ENCODE data around the gene BTBD18. TPM values are rescaled to one million over a fixed set of nuclear protein-coding genes. Genes with fewer than 3 reads are reported as not detected.

BTBD18 gene
- total and polyA plus RNA-seq, 2 donors from 2014 or later = not detected

GRCh38 chr11:57792060-57792541, 40.5 kb upstream of the BTBD18 start:
- FAIRE-seq = no peak
- peak overlapping the region; percentile 59 to 76 for H3K27ac ChIP-seq (ENCODE audit: low read depth in 2 of 2, low read length in 2 of 2)
- peaks cover 0 to 52% (median 41%) of the 10 kb centered on the region in 3 donors for H3K4me1 ChIP-seq (ENCODE audit: control insufficient read depth in 2 of 3, insufficient read depth in 2 of 3, low read depth in 1 of 3, low read length in 3 of 3)

GRCh38 chr11:57791321-57792059, 39.9 kb upstream of the BTBD18 start:
- intact Hi-C loops (cut with DNase I) = no loop called here
- H3K27ac ChIP-seq (ENCODE audit: low read depth in 2 of 2, low read length in 2 of 2) = peak overlapping the region; percentile 59 to 76
- FAIRE-seq = no peak
- TF ChIP-seq CTCF (IDR thresholded peaks at IDR 0.05; ENCODE audit: borderline replicate concordance, extremely low read depth, insufficient read depth) = no peak
- peaks cover 8 to 26% (median 19%) of the 10 kb centered on the region in 3 donors for H3K36me3 ChIP-seq (ENCODE audit: control insufficient read depth in 2 of 3, insufficient read depth in 3 of 3, low read length in 3 of 3)
- H3K9me3 ChIP-seq (ENCODE audit: control insufficient read depth in 2 of 3, insufficient read depth in 1 of 3, low read length in 3 of 3) = no peaks in the 10 kb centered on the region
- H3K4me1 ChIP-seq (ENCODE audit: control insufficient read depth in 2 of 3, insufficient read depth in 2 of 3, low read depth in 1 of 3, low read length in 3 of 3) = peaks cover 0 to 58% (median 47%) of the 10 kb centered on the region in 3 donors
- DNase-seq = peak in 1 of 5 donors; percentile 75
- no peaks in the 10 kb centered on the region for H3K27me3 ChIP-seq (ENCODE audit: control insufficient read depth, insufficient read depth, low read length)
- peak overlapping the region in 1 of 3 donors; percentile 44 for H3K4me3 ChIP-seq (ENCODE audit: low read length in 3 of 3)
- no peak overlapping the region for H3K9ac ChIP-seq (ENCODE audit: low read length in 3 of 3)

More at GRCh38 chr11:57792060-57792541, 40.5 kb upstream of the BTBD18 start:
- Histone ChIP-seq H3K27me3 (ENCODE audit: control insufficient read depth, insufficient read depth, low read length) (no peaks in the 10 kb centered on the region), H3K4me3 (ENCODE audit: low read length in 3 of 3) (peak overlapping the region in 1 of 3 donors; percentile 44), H3K9ac (ENCODE audit: low read length in 3 of 3) (no peak overlapping the region), H3K9me3 (ENCODE audit: control insufficient read depth in 2 of 3, insufficient read depth in 1 of 3, low read length in 3 of 3) (no peaks in the 10 kb centered on the region), H3K36me3 (ENCODE audit: control insufficient read depth in 2 of 3, insufficient read depth in 3 of 3, low read length in 3 of 3) (peaks cover 11 to 31% (median 23%) of the 10 kb centered on the region in 3 donors)
- no peak for TF ChIP-seq CTCF (IDR thresholded peaks at IDR 0.05; ENCODE audit: borderline replicate concordance, extremely low read depth, insufficient read depth)
- intact Hi-C loops (cut with DNase I) = no loop called here
- DNase-seq = peak in 2 of 5 donors; percentile 28 to 89

- no peaks in the 10 kb centered on the region for H3K9me3 ChIP-seq (ENCODE audit: control insufficient read depth in 2 of 3, insufficient read depth in 1 of 3, low read length in 3 of 3)
- no peak overlapping the region for H3K9ac ChIP-seq (ENCODE audit: low read length in 3 of 3)
- H3K27ac ChIP-seq (ENCODE audit: low read depth in 2 of 2, low read length in 2 of 2) = peak overlapping the region in 1 of 2 donors; percentile 45
- FAIRE-seq (no peak), DNase-seq (no peak)
- no peak for TF ChIP-seq CTCF (IDR thresholded peaks at IDR 0.05; ENCODE audit: borderline replicate concordance, extremely low read depth, insufficient read depth)
- H3K4me1 ChIP-seq (ENCODE audit: control insufficient read depth in 2 of 3, insufficient read depth in 2 of 3, low read depth in 1 of 3, low read length in 3 of 3) = peaks cover 0 to 52% (median 44%) of the 10 kb centered on the region in 3 donors
- intact Hi-C loops (cut with DNase I) = no loop called here
- no peak overlapping the region for H3K4me3 ChIP-seq (ENCODE audit: low read length in 3 of 3)
- H3K27me3 ChIP-seq (ENCODE audit: control insufficient read depth, insufficient read depth, low read length) = no peaks in the 10 kb centered on the region
- H3K36me3 ChIP-seq (ENCODE audit: control insufficient read depth in 2 of 3, insufficient read depth in 3 of 3, low read length in 3 of 3) = peaks cover 0 to 11% (median 7%) of the 10 kb centered on the region in 3 donors
Measured at GRCh38 chr11:57788703-57789088, 37.1 kb upstream of the BTBD18 start.
